Osteocyte (in vitro differentiated cells): Measurements from ENCODE around the gene ASIC5. TPM values are rescaled to one million over a fixed set of nuclear protein-coding genes. Genes with fewer than 3 reads are reported as not detected.
A peak's percentile ranks its signal among the peaks of the same experiment; 100 is the strongest.
"Not testable (repeated sequence)": the region's sequence is repeated elsewhere in the genome, so short reads cannot be mapped to it uniquely, and the experiment has no call there.

ENCODE experiments used
- DNase-seq: peaks from one replicate; pipeline ENCODE4 v3.0.0; 2021; ENCODE audit warnings: mixed read lengths; ENCODE audit not compliant: unreplicated experiment; ENCODE audit errors: extremely low spot score
- H3K27ac Mint-ChIP-seq: one replicate; pipeline ENCODE4 v1.8.0; 2021; ENCODE audit warnings: mild to moderate bottlenecking, mixed read lengths; ENCODE audit not compliant: unreplicated experiment
- H3K27me3 Mint-ChIP-seq: one replicate; pipeline ENCODE4 v1.8.0; 2021; ENCODE audit warnings: mixed read lengths; ENCODE audit not compliant: unreplicated experiment
- H3K36me3 Mint-ChIP-seq: one replicate; pipeline ENCODE4 v1.8.0; 2021; ENCODE audit warnings: mixed read lengths; ENCODE audit not compliant: unreplicated experiment
- H3K4me1 Mint-ChIP-seq: one replicate; pipeline ENCODE4 v1.8.0; 2021; ENCODE audit warnings: mixed read lengths; ENCODE audit not compliant: unreplicated experiment
- H3K4me3 Mint-ChIP-seq: one replicate; pipeline ENCODE4 v1.8.0; 2021; ENCODE audit warnings: mild to moderate bottlenecking, moderate library complexity, mixed read lengths; ENCODE audit not compliant: unreplicated experiment
- H3K9me3 Mint-ChIP-seq: one replicate; pipeline ENCODE4 v1.8.0; 2021; ENCODE audit warnings: mixed read lengths; ENCODE audit not compliant: unreplicated experiment
- total RNA-seq: library from RNA; stranded (reverse); gene quantifications from 2 replicates; pipeline ENCODE4 v1.2.1, GENCODE V29; 2021
- TF ChIP-seq, protein P1 (sequence below): fragments of 200-600 bp; sonication (generic); IDR thresholded peaks from 2 replicates; pipeline ENCODE4 v1.5.0; 2021; ENCODE audit warnings: antibody characterized with exemption, mild to moderate bottlenecking, moderate library complexity

ASIC5 gene
- total RNA-seq, 1 donor from 2014 or later = not detected

GRCh38 chr4:155799116-155799793 is 66.8 kb downstream of the ASIC5 start:
- no peak for DNase-seq
- Mint-ChIP-seq H3K27me3 (no peaks in the 10 kb centered on the region), H3K27ac (peak overlapping the region; percentile 55), H3K9me3 (no peaks in the 10 kb centered on the region), H3K36me3 (peaks cover 25% of the 10 kb centered on the region), H3K4me1 (peaks cover 15% of the 10 kb centered on the region), H3K4me3 (no peak overlapping the region)
- TF ChIP-seq, protein P1, sequence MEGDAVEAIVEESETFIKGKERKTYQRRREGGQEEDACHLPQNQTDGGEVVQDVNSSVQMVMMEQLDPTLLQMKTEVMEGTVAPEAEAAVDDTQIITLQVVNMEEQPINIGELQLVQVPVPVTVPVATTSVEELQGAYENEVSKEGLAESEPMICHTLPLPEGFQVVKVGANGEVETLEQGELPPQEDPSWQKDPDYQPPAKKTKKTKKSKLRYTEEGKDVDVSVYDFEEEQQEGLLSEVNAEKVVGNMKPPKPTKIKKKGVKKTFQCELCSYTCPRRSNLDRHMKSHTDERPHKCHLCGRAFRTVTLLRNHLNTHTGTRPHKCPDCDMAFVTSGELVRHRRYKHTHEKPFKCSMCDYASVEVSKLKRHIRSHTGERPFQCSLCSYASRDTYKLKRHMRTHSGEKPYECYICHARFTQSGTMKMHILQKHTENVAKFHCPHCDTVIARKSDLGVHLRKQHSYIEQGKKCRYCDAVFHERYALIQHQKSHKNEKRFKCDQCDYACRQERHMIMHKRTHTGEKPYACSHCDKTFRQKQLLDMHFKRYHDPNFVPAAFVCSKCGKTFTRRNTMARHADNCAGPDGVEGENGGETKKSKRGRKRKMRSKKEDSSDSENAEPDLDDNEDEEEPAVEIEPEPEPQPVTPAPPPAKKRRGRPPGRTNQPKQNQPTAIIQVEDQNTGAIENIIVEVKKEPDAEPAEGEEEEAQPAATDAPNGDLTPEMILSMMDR = no peak

DNA sequence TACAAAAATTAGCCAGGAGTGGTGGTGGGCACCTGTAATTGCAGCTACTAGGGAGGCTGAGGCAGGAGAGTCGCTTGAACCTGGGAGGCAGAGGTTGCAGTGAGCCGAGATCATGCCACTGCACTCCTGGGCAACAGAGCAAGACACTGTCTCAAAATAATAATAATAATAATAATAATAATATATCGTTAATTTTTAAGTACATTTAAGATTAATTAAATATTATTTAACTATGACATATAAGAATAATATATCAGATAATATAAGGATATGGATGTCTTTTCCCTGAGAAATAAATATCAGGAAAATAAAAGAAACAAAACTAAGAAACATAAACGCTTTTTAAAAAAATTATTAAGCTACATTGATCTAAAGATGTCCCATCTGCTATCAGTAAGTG is 68.5 kb downstream of the ASIC5 start:
- H3K9me3 Mint-ChIP-seq, H3K27ac Mint-ChIP-seq, H3K4me3 Mint-ChIP-seq, H3K27me3 Mint-ChIP-seq, DNase-seq: not testable (repeated sequence)
- peaks cover 11% of the 10 kb centered on the region for H3K4me1 Mint-ChIP-seq
- H3K36me3 Mint-ChIP-seq = peaks cover 23% of the 10 kb centered on the region

GRCh38 chr4:155795991-155796390 is 70.1 kb downstream of the ASIC5 start:
- H3K27ac Mint-ChIP-seq = no peak overlapping the region

GRCh38 chr4:155794589-155795236 is 71.4 kb downstream of the ASIC5 start:
- Mint-ChIP-seq H3K36me3 (peaks cover 23% of the 10 kb centered on the region), H3K4me1 (peaks cover 9% of the 10 kb centered on the region), H3K27me3 (no peaks in the 10 kb centered on the region), H3K9me3 (no peaks in the 10 kb centered on the region), H3K4me3 (no peak overlapping the region), H3K27ac (no peak overlapping the region)
- TF ChIP-seq, protein P1 = no peak
- no peak for DNase-seq

More at GRCh38 chr4:155795991-155796390, 70.1 kb downstream of the ASIC5 start:
- H3K9me3 Mint-ChIP-seq = no peaks in the 10 kb centered on the region
- TF ChIP-seq, protein P1 = peak; percentile 40
- DNase-seq = no peak
- H3K4me1 Mint-ChIP-seq = peaks cover 11% of the 10 kb centered on the region
- peaks cover 22% of the 10 kb centered on the region for H3K36me3 Mint-ChIP-seq
- no peak overlapping the region for H3K4me3 Mint-ChIP-seq
- H3K27me3 Mint-ChIP-seq = no peaks in the 10 kb centered on the region

DNA sequence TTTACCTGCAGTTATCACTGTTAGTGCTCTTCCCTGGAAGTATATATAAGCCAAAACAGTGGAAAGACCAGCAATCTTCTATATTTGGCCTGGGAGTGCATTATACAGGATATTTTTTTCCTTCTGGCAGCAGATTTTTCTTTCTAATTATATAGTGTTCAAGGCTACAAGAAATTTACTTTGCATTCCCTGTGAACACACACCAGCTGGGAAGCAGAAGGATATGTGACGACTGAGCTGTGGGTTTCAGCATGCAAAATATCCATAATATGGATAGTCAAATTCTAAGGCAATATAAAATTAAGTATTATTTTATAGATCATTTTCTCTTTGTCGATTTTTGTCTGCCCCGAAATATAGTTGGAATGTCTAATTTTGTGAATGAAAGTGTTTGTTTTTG is 76.1 kb downstream of the ASIC5 start:
- H3K9me3 Mint-ChIP-seq = no peaks in the 10 kb centered on the region
- TF ChIP-seq, protein P1 = no peak
- DNase-seq = no peak
- H3K36me3 Mint-ChIP-seq = peaks cover 26% of the 10 kb centered on the region
- no peak overlapping the region for H3K4me3 Mint-ChIP-seq
- no peak overlapping the region for H3K27ac Mint-ChIP-seq
- H3K27me3 Mint-ChIP-seq = no peaks in the 10 kb centered on the region
- H3K4me1 Mint-ChIP-seq = peaks cover 15% of the 10 kb centered on the region
